Common myeloid progenitor, CD34-positive (primary cell): ENCODE data around the gene POLR1E.

ENCODE experiments used
- CTCF ChIA-PET: fragments of 350-600 bp; sonication (Branson Sonifier 250); formaldehyde crosslinking; loops from one replicate; lab custom pipeline; 2021; ENCODE audit warnings: antibody characterized with exemption; lab: Charles Lee
- POLR2A ChIA-PET: fragments of 350-600 bp; sonication (Branson Sonifier 250); formaldehyde crosslinking; loops from one replicate; lab custom pipeline; 2021; ENCODE audit warnings: antibody characterized with exemption; lab: Charles Lee
- DNase-seq, 3 donors: peaks; one replicate each; pipeline versions ENCODE4 v3.0.0 to v3.0.0-alpha.2; 2013
- H3K27ac ChIP-seq, 2 experiments: 1 replicate in 1 of 2; 2 replicates in 1 of 2; pipeline ENCODE4 v1.7.0; 2013; ENCODE audit warnings: inconsistent platforms in 2 of 2, low read length in 2 of 2, mild to moderate bottlenecking in 2 of 2, low read depth in 1 of 2, moderate library complexity in 1 of 2; ENCODE audit not compliant: severe bottlenecking in 2 of 2, insufficient read depth in 1 of 2, poor library complexity in 1 of 2
- H3K27me3 ChIP-seq, 5 experiments: replicated peaks in 2 of 5; 1 replicate in 3 of 5; 2 replicates in 2 of 5; pipeline versions ENCODE4 v1.6.1 to v1.7.0; 2013; ENCODE audit warnings: low read length in 4 of 5, mild to moderate bottlenecking in 2 of 5, moderate library complexity in 2 of 5, inconsistent platforms in 1 of 5; ENCODE audit not compliant: insufficient read depth in 5 of 5, control insufficient read depth in 4 of 5
- H3K36me3 ChIP-seq, 4 experiments: 1 replicate in 2 of 4; 2 replicates in 2 of 4; pipeline versions ENCODE4 v1.6.1 to v1.7.0; 2013; ENCODE audit warnings: low read length in 3 of 4, control low read depth in 1 of 4, mild to moderate bottlenecking in 1 of 4; ENCODE audit not compliant: control insufficient read depth in 4 of 4, insufficient read depth in 4 of 4
- H3K4me1 ChIP-seq, 4 experiments: 1 replicate in 3 of 4; 2 replicates in 1 of 4; pipeline versions ENCODE4 v1.6.1 to v1.7.1; 2013; ENCODE audit warnings: low read length in 3 of 4, mild to moderate bottlenecking in 3 of 4, control low read depth in 1 of 4, inconsistent platforms in 1 of 4, moderate library complexity in 1 of 4; ENCODE audit not compliant: control insufficient read depth in 4 of 4, insufficient read depth in 4 of 4; ENCODE audit errors: control extremely low read depth in 1 of 4
- H3K4me3 ChIP-seq, 7 experiments: 1 replicate in 4 of 7; 2 replicates in 3 of 7; pipeline versions ENCODE4 v1.5.1 to v1.7.0; 2013; ENCODE audit warnings: mild to moderate bottlenecking in 7 of 7, low read length in 6 of 7, moderate library complexity in 6 of 7, inconsistent platforms in 2 of 7, low read depth in 2 of 7, control low read depth in 1 of 7; ENCODE audit not compliant: insufficient read depth in 4 of 7, control insufficient read depth in 1 of 7; ENCODE audit errors: extremely low read depth in 1 of 7
- H3K9me3 ChIP-seq, 5 experiments: 1 replicate in 4 of 5; 2 replicates in 1 of 5; pipeline versions ENCODE4 v1.6.1 to v1.7.1; 2013; ENCODE audit warnings: low read length in 4 of 5, mild to moderate bottlenecking in 2 of 5, inconsistent platforms in 1 of 5, low read depth in 1 of 5, moderate library complexity in 1 of 5; ENCODE audit not compliant: control insufficient read depth in 4 of 5, insufficient read depth in 2 of 5; ENCODE audit errors: control extremely low read depth in 1 of 5
- WGBS: methylation state at CpG from one replicate; pipeline ENCODE4 v1.1.5; 2013; ENCODE audit not compliant: insufficient coverage; 5-methylcytosine and 5-hydroxymethylcytosine counted together

The POLR1E gene

GRCh38 chr9:37501957-37502596 is 16.3 kb downstream of the POLR1E start:
- ChIA-PET CTCF (interaction anchor here (0.9 kb wide), 1 partner anchor 9 kb away, joined by 4 read pairs; no protein-coding TSS in a partner anchor), POLR2A (no interaction called here)
- 100% methylated on average over 2 of the region's 2 CpGs for WGBS
- no peaks in the 10 kb centered on the region for H3K4me1 ChIP-seq
- H3K27me3 ChIP-seq, result no peaks in the 10 kb centered on the region
- H3K36me3 ChIP-seq, result peaks cover 4 to 72% (median 54%) of the 10 kb centered on the region in 4 experiments
- no peak overlapping the region for H3K4me3 ChIP-seq
- no peaks in the 10 kb centered on the region for H3K9me3 ChIP-seq
- no peak for DNase-seq
- no peak overlapping the region for H3K27ac ChIP-seq

GRCh38 chr9:37503736-37504135 is 18.0 kb downstream of the POLR1E start:
- no peak for DNase-seq

DNA sequence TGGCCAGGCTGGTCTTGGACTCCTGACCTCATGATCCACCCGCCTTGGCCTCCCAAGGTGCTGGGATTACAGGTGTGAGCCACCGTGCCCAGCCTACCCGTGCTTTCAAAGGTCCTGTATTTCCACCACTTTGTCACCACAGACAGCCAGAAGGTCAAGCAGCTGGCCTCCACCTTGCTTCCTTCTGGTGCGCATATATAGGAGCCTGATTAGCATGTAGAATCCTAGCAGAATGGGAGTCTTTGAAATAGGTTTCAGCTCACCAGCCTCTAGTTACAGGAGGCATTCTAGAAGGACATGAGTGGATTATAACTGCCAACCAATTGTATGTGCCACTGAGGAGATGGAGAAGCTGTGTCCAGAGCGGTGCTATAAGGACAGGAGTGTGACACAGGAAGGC is 18.9 kb downstream of the POLR1E start:
- Histone ChIP-seq H3K27me3 (no peaks in the 10 kb centered on the region), H3K4me3 (no peak overlapping the region), H3K27ac (no peak overlapping the region), H3K9me3 (no peaks in the 10 kb centered on the region), H3K36me3 (peaks cover 4 to 67% (median 48%) of the 10 kb centered on the region in 4 experiments), H3K4me1 (no peaks in the 10 kb centered on the region)
- ChIA-PET CTCF (interaction anchor here (0.7 to 2.3 kb wide), 3 partner anchors 11 to 30 kb away, joined by 3 to 8 read pairs (median 3); no protein-coding TSS in a partner anchor), POLR2A (no interaction called here)
- 97% methylated on average over 5 of the region's 5 CpGs for WGBS
- no peak for DNase-seq

More at GRCh38 chr9:37503736-37504135, 18.0 kb downstream of the POLR1E start:
- H3K36me3 ChIP-seq, result peaks cover 4 to 67% (median 52%) of the 10 kb centered on the region in 4 experiments
- ChIA-PET POLR2A (no interaction called here), CTCF (interaction anchor here (0.7 to 2.3 kb wide), 3 partner anchors 10 to 64 kb away, joined by 3 to 8 read pairs (median 3); no protein-coding TSS in a partner anchor)
- no peak overlapping the region for H3K4me3 ChIP-seq
- H3K4me1 ChIP-seq, result no peaks in the 10 kb centered on the region
- H3K9me3 ChIP-seq, result no peaks in the 10 kb centered on the region
- WGBS, result 96% methylated on average over 3 of the region's 3 CpGs
- no peaks in the 10 kb centered on the region for H3K27me3 ChIP-seq
- H3K27ac ChIP-seq, result no peak overlapping the region

DNA sequence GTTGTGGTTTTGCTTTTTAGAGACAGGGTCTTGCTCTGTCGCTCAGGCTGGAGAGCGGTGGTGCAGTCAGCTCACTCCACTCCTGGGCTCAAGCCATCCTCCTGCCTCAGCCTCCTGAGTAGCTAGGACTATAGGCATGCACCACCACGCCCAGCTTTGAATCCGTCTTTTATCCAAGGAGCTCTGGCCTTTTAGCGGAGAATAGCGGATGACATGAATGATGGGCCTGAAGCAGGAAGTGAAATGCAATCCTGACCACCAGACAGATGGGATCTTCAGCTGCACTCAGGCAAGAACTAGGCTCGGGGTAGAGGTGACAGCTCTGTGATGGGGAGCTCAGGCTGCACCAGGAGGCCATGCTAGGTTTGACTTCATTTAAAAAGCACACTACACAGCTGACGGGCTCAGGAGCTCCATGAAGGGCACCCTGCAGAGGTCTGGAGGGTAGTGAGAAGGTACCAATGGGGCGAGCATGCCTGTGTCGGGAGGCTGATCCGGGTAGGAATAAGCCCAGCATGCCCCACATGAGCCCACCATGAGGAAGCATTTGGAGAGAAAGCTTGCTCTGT is 21.9 kb downstream of the POLR1E start:
- DNase-seq, result no peak
- POLR2A ChIA-PET, result no interaction called here
- Histone ChIP-seq H3K27ac (no peak overlapping the region), H3K9me3 (no peaks in the 10 kb centered on the region), H3K4me1 (no peaks in the 10 kb centered on the region), H3K27me3 (no peaks in the 10 kb centered on the region), H3K36me3 (peaks cover 4 to 43% (median 26%) of the 10 kb centered on the region in 4 experiments), H3K4me3 (no peak overlapping the region)
- CTCF ChIA-PET, result interaction anchor here (1.3 to 1.8 kb wide), 2 partner anchors 12 to 26 kb away, joined by 3 to 7 read pairs; no protein-coding TSS in a partner anchor
- WGBS, result 98% methylated on average over 11 of the region's 11 CpGs

GRCh38 chr9:37508135-37508833 is 22.5 kb downstream of the POLR1E start:
- 100% methylated on average over 4 of the region's 5 CpGs for WGBS
- H3K4me3 ChIP-seq, result no peak overlapping the region
- no peaks in the 10 kb centered on the region for H3K9me3 ChIP-seq
- H3K36me3 ChIP-seq, result peaks cover 4 to 38% (median 23%) of the 10 kb centered on the region in 4 experiments
- no peaks in the 10 kb centered on the region for H3K4me1 ChIP-seq
- DNase-seq, result no peak
- ChIA-PET CTCF (interaction anchor here (1.3 to 1.8 kb wide), 3 partner anchors 10 to 27 kb away, joined by 3 to 7 read pairs (median 3); no protein-coding TSS in a partner anchor), POLR2A (no interaction called here)
- no peak overlapping the region for H3K27ac ChIP-seq
- H3K27me3 ChIP-seq, result no peaks in the 10 kb centered on the region

GRCh38 chr9:37508834-37509206 is 23.1 kb downstream of the POLR1E start:
- Histone ChIP-seq H3K36me3 (peaks cover 0 to 32% (median 18%) of the 10 kb centered on the region in 4 experiments), H3K27me3 (no peaks in the 10 kb centered on the region), H3K9me3 (no peaks in the 10 kb centered on the region), H3K27ac (no peak overlapping the region), H3K4me3 (no peak overlapping the region), H3K4me1 (no peaks in the 10 kb centered on the region)
- ChIA-PET POLR2A (no interaction called here), CTCF (interaction anchor here (0.7 to 1.8 kb wide), 7 partner anchors 11 to 94 kb away, joined by 3 to 7 read pairs (median 3); no protein-coding TSS in a partner anchor)
- DNase-seq, result peak in 1 of 3 donors; percentile 15
- 100% methylated on average over 2 of the region's 3 CpGs for WGBS
